Stimulated activated CD8-positive, alpha-beta memory T cell treated with anti-CD3 and anti-CD28 coated beads, Interleukin-15, amount 100 ng/mL, for 48 hours (primary cell): Measurements from ENCODE around the gene BHMT2.

Experiments used
- DNase-seq, 2 donors: peaks; one replicate each; pipeline ENCODE4 v3.0.0-alpha.2; 2020; ENCODE audit warnings: low read depth in 2 of 2

Gene BHMT2, protein sequence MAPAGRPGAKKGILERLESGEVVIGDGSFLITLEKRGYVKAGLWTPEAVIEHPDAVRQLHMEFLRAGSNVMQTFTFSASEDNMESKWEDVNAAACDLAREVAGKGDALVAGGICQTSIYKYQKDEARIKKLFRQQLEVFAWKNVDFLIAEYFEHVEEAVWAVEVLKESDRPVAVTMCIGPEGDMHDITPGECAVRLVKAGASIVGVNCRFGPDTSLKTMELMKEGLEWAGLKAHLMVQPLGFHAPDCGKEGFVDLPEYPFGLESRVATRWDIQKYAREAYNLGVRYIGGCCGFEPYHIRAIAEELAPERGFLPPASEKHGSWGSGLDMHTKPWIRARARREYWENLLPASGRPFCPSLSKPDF

GRCh38 chr5:79069488-79070349 lies at the start of gene BHMT2, which contains the start of gene DMGDH:
TSS of gene BHMT2 (plus strand) at chr5:79069767. CDS start at chr5:79069783, 16 bp downstream.
TSS of gene DMGDH (minus strand) at chr5:79069674. CDS start at chr5:79069620, 54 bp downstream.
- DNase-seq: no peak

GRCh38 chr5:79020861-79021561 lies 48.6 kb upstream of the BHMT2 start:
- DNase-seq: peak; percentile 9 to 14

DNA sequence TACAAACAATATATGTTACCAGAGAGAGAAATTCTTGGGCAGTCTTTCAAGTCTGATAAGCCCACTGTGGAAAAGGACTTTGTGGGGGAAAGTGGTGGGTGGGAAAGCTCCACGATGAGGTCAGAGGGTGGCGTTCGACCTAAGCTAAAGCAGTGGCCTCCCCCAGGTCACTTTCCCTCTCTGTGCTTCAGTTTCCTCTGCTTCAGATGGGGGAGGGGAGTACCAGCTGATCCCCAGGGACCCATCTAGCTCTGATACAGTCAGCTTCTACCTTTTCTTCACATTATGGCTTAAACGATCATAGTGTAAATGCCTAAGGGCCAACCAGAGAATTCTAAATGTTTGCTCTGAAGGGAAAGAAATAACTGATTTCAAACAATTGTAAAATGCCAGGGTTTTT lies 47.8 kb upstream of the BHMT2 start:
- no peak for DNase-seq

- no peak for DNase-seq
These were observed 46.8 kb upstream of the BHMT2 start for GRCh38 chr5:79022771-79023170.

- DNase-seq: no peak
These were observed 46.2 kb upstream of the BHMT2 start for GRCh38 chr5:79023348-79023747.

DNA sequence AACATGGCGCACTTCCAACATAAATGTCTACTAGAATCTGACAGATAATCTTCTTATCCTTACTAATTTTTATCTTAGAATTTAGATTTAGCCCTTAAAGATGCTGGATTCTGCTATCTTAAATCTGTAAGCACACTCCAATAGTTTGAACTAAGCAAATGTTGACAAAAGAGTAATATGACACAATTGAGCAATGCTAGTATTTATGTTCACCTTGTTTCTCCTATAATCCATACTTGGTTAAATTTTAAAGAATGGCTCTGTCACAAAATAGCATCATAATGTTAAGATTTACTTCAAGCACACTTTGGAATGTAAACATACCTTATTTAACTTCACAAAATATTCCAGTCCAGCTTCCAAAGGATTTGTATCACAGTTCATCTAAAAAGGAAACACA lies 45.6 kb upstream of the BHMT2 start:
- DNase-seq: no peak

GRCh38 chr5:79025054-79025472 lies 44.5 kb upstream of the BHMT2 start:
- DNase-seq: peak; percentile 4 to 6

GRCh38 chr5:79030663-79031484 lies 38.7 kb upstream of the BHMT2 start:
- no peak for DNase-seq

- no peak for DNase-seq
These were observed 38.1 kb upstream of the BHMT2 start for GRCh38 chr5:79031485-79031867.

GRCh38 chr5:79032031-79032695 lies 37.4 kb upstream of the BHMT2 start:
- DNase-seq: no peak

DNA sequence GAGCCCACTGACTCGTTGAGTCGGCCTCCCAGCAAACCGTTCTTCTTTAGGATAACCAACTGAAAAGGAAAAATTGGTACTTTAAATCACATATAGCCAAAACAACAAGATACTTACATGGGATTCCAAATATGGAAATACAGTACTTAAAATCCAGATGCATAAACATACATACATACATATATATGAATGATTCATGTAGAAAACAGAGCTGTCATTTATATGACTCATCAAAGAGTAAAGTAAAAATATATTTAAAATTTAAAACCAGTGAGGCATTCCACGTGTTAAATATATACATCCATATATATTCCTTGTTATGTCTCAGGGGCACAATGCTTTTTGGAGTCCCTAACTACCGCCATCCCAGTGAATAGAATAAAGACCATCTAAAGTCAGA lies 36.8 kb upstream of the BHMT2 start:
- DNase-seq: no peak

DNA sequence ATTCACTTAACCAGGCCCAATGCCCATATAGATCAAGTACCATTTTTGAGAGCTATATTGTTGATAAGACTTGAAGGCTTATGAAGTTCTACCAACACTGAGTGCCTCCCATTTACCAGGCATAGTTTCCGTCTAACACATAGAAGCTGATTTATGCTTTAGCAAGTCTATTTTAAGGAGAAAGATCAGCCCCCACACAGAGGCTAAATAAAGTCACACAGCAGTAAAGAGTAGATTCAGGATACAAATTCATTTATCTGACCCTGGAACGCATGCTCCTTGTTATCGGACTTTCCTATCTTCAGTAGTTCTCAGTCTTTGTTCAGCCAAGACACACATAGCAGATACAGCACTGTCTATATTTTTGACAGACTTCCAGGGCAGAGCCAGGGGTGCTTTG lies 34.3 kb upstream of the BHMT2 start:
- no peak for DNase-seq

GRCh38 chr5:79036769-79037168 lies 32.8 kb upstream of the BHMT2 start:
- DNase-seq: no peak

DNA sequence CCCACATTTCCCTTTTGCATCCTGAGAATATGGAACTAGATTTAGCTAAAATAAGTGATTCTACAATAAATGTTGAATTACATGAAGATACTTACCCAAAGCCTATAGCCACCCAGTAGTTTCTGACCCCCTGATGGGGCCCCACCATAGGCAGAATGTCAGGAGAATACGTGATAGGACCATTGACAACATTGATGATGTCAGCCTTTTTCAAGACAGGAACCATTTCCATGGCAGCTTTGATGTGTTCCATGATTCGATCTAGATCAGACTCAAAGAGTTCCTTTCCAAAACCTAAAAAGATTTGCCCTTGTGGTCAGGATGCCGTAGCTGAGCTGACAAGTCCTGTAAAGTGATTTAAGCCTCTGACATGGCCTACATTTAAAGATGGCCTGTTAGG lies 27.4 kb upstream of the BHMT2 start:
- no peak for DNase-seq

DNA sequence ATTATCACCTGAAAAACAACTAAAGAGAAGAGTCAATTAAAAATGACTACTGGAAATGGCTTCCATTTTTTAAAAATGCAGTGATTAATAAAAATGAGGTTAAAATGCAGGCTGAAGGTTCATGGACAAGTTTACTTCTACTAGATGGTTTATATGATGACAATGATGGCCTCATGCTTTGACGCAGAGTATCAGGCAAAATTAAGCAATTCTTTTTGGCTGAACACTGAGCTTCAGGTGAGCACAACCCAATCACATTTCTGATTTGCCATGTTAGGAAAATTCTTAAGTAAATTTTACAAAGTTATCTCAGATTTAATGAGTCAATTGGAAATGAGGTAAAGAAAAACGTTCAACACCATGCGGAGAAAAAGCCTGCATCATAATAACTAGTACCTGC lies 22.4 kb upstream of the BHMT2 start:
- no peak for DNase-seq

DNA sequence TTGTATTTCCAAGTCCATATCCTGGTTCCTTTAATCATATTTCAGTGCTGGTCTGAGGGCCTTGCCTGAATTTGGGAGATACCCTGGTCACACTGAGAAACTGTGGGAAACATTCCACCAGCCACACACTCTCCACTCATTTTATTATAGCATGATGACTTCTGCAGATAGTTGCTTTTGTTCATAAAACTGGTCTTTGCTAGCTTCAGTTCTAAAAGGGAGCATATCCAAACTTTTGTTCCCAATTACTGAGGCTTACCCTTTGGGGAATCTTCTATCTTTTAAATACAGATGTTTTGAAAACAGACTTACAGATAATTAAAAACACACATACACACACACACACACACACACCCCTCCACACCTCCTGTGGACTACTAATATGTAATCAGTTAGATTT lies 21.1 kb upstream of the BHMT2 start:
- no peak for DNase-seq

- no peak for DNase-seq
These were observed 19.1 kb upstream of the BHMT2 start for GRCh38 chr5:79050498-79050897.

GRCh38 chr5:79053321-79053720 lies 16.2 kb upstream of the BHMT2 start:
- DNase-seq: no peak

DNA sequence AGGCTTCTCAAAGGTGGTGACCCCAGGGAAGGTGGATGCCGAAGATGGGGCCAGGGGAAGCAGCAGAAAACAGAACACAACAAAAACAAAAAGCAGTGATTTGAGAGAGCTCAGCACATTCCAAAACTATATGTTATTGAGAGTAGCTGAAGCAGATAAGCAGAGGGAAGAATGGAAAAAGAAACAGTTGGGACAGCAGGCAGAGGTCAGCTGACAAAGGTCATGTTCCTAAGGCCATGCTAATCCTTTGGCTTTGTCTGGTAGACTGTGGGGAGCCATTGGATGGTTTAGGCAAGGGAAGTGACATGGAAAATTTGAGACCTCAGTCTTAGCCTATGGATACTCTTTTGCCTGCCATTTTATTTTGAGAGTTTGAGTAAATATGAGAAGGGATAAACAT lies 14.6 kb upstream of the BHMT2 start:
- DNase-seq: no peak

DNA sequence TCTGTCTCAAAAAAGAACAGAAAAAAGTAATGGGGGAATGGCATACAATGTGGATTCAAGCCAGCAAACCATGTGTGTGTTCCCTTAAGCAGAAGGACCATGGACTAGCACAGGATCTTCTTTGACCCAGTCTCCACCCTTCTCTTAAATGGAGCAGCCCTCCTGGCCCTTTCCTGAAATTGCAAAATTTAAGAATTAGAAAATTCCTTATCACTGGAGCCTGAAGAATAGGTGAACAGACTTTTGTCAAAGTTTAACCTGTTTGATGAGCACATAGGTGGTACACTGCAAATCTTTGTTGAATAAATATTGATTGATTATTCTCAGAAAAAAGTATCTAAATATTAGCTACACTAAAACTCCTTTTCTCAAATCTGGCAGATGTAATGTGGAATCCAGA lies 12.7 kb upstream of the BHMT2 start:
- DNase-seq: no peak

DNA sequence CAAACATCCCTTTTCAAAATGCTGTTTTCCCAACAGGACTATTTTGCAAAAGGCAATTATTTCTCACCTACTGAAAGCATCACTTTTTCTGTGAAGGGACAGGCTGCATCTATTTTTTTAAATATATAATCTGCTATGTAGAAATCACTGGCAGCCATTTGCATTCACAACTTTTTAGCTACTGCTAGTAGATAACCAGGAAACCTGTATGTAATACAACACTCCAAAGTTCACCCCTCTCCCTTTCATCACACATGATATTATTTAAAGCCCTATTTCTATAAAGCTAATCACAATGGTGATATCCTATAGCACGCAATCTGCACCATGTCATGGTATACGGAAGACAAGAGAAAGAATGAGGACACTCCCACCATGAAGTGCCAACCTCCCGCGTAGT lies 9.9 kb upstream of the BHMT2 start:
- DNase-seq: no peak
